ENCODE measurements around the gene DDTL.
"Not testable (repeated sequence)": the region's sequence is repeated elsewhere in the genome, so short reads cannot be mapped to it uniquely, and the experiment has no call there.

DDTL gene

GRCh38 chr22:23970201-23970641, 3.5 kb downstream of the DDTL start:
- DNase-seq (ENCODE audit: low spot score) = no peak

GRCh38 chr22:23970816-23971486, 4.3 kb downstream of the DDTL start:
- no peak for DNase-seq (ENCODE audit: low spot score)

- not testable (repeated sequence) for DNase-seq (ENCODE audit: low spot score)
These were observed 5.2 kb downstream of the DDTL start for GRCh38 chr22:23971927-23972326.

GRCh38 chr22:23974345-23974744, 7.7 kb downstream of the DDTL start, which contains the start of gene DDT:
Gene DDT, minus strand, starts transcription at chr22:23974441. Its CDS starts 27 bp downstream, at chr22:23974414.
- DNase-seq (ENCODE audit: low spot score) = not testable (repeated sequence)

- not testable (repeated sequence) for DNase-seq (ENCODE audit: low spot score)
These were observed 8.2 kb downstream of the DDTL start for GRCh38 chr22:23974836-23975352.

GRCh38 chr22:23977304-23977703, 10.6 kb downstream of the DDTL start:
- DNase-seq (ENCODE audit: low spot score) = not testable (repeated sequence)

GRCh38 chr22:23979557-23980240, 13.0 kb downstream of the DDTL start, which contains the start of gene GSTT2:
Gene GSTT2, plus strand, starts transcription at chr22:23980134.
- DNase-seq (ENCODE audit: low spot score) = not testable (repeated sequence)

GRCh38 chr22:23980567-23980966, 13.9 kb downstream of the DDTL start:
- DNase-seq (ENCODE audit: low spot score) = not testable (repeated sequence)

- no peak for DNase-seq (ENCODE audit: low spot score)
These were observed 17.7 kb downstream of the DDTL start for GRCh38 chr22:23984430-23984829.

GRCh38 chr22:23986089-23986488, 19.4 kb downstream of the DDTL start:
- not testable (repeated sequence) for DNase-seq (ENCODE audit: low spot score)

GRCh38 chr22:23986538-23987178, 20.0 kb downstream of the DDTL start:
- DNase-seq (ENCODE audit: low spot score) = not testable (repeated sequence)

- DNase-seq (ENCODE audit: low spot score) = not testable (repeated sequence)
These were observed 23.0 kb downstream of the DDTL start for GRCh38 chr22:23989583-23990244.

- not testable (repeated sequence) for DNase-seq (ENCODE audit: low spot score)
These were observed 26.4 kb downstream of the DDTL start for GRCh38 chr22:23993080-23993479.

GRCh38 chr22:23993581-23994177, 27.0 kb downstream of the DDTL start:
- not testable (repeated sequence) for DNase-seq (ENCODE audit: low spot score)

GRCh38 chr22:23997092-23997491, 30.4 kb downstream of the DDTL start:
- DNase-seq (ENCODE audit: low spot score) = no peak

GRCh38 chr22:23999779-24000178, 33.1 kb downstream of the DDTL start:
- not testable (repeated sequence) for DNase-seq (ENCODE audit: low spot score)

GRCh38 chr22:24001314-24001713, 34.6 kb downstream of the DDTL start:
- no peak for DNase-seq (ENCODE audit: low spot score)

- DNase-seq (ENCODE audit: low spot score) = no peak
These were observed 35.6 kb downstream of the DDTL start for GRCh38 chr22:24002272-24002671.

GRCh38 chr22:24002851-24003250, 36.2 kb downstream of the DDTL start:
- no peak for DNase-seq (ENCODE audit: low spot score)

- DNase-seq (ENCODE audit: low spot score) = no peak
These were observed 37.2 kb downstream of the DDTL start for GRCh38 chr22:24003887-24004286.

- no peak for DNase-seq (ENCODE audit: low spot score)
These were observed 38.5 kb downstream of the DDTL start, which contains the start of gene GSTT4 for GRCh38 chr22:24005201-24005600. Gene GSTT4, minus strand, starts transcription at chr22:24005453. Its CDS starts 97 bp downstream, at chr22:24005356.
